Measurements from ENCODE around the gene MYO18A.

DNA sequence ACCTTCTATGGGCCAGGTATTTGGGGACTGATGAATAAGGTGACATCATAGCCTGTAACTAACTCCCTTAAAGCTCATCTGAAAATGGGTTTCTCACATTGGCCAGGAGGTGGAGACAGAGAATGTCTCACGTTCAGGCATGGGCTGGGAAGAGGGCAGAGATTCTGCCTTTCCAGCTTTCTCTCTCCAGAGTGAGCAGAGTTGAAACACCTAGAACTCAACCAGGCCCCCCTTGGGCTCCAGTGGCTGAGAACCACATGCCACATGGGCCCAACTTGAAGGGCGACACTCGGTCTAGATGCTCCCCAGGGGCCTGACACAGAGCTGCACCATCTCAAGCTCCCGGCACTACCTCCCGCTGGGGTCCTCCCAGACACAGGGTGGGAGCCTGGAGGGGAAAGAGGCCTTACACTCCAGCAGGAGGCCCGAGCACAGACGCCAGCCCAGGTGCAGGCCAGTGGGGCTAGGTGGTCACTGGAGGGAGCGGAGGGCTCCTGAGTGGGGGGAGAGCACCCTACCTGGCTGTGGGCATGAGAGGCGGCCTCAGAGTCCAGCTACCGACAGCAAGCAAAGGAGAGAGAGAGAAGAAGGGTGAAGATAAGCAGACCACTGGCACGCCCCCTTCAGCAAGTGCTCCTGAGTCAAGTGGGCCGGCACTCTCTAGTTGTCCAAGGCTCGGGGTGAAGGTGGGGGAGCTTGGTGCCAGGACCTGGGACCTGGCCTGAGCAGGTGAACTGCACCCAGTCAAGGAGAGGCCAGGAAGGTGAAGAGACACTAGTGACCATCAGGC is 55.9 kb downstream of the MYO18A start:
- TF ChIP-seq, protein P1, sequence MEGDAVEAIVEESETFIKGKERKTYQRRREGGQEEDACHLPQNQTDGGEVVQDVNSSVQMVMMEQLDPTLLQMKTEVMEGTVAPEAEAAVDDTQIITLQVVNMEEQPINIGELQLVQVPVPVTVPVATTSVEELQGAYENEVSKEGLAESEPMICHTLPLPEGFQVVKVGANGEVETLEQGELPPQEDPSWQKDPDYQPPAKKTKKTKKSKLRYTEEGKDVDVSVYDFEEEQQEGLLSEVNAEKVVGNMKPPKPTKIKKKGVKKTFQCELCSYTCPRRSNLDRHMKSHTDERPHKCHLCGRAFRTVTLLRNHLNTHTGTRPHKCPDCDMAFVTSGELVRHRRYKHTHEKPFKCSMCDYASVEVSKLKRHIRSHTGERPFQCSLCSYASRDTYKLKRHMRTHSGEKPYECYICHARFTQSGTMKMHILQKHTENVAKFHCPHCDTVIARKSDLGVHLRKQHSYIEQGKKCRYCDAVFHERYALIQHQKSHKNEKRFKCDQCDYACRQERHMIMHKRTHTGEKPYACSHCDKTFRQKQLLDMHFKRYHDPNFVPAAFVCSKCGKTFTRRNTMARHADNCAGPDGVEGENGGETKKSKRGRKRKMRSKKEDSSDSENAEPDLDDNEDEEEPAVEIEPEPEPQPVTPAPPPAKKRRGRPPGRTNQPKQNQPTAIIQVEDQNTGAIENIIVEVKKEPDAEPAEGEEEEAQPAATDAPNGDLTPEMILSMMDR (IDR thresholded peaks at IDR 0.05; ENCODE audit: insufficient read depth, low read depth, low read length): peak; percentile 76
- no peak for TF ChIP-seq EZH2 (IDR thresholded peaks at IDR 0.05; ENCODE audit: insufficient read depth, low read length)
